ENCODE measurements around the gene AMBRA1.

Gene AMBRA1

DNA sequence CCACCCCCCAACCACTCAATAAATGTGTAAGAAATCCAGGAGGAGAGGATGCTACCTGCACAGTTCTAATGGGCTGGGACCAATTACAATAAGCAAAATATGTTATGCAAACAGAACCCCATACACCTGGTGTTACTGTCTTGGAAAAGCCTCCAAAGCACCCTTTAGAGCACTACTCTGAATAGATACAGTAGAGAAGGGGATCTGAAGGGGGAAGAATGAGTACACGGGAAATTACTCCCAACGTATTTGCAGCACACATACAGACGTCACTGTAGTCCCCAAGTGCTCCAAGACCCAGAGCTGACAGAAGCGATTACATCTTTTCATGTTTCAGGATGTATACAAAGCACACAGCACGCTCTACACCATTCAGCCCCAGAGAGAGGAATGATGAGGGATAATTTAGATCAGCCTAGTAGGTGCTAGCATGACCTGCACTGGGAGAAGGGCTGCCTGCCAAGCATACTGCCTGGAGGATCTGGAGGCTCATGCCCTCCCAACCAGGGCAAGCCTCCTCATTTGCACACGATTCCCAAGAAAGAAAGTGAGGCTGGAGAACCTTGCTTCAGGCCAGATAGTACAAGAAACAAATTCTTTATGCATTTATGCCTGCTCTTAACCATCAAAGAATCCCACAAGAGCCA is 63.8 kb downstream of the AMBRA1 start:
- ATAC-seq: no peak; the same call in 2 of the 3 replicates
- TF ChIP-seq, protein P1, sequence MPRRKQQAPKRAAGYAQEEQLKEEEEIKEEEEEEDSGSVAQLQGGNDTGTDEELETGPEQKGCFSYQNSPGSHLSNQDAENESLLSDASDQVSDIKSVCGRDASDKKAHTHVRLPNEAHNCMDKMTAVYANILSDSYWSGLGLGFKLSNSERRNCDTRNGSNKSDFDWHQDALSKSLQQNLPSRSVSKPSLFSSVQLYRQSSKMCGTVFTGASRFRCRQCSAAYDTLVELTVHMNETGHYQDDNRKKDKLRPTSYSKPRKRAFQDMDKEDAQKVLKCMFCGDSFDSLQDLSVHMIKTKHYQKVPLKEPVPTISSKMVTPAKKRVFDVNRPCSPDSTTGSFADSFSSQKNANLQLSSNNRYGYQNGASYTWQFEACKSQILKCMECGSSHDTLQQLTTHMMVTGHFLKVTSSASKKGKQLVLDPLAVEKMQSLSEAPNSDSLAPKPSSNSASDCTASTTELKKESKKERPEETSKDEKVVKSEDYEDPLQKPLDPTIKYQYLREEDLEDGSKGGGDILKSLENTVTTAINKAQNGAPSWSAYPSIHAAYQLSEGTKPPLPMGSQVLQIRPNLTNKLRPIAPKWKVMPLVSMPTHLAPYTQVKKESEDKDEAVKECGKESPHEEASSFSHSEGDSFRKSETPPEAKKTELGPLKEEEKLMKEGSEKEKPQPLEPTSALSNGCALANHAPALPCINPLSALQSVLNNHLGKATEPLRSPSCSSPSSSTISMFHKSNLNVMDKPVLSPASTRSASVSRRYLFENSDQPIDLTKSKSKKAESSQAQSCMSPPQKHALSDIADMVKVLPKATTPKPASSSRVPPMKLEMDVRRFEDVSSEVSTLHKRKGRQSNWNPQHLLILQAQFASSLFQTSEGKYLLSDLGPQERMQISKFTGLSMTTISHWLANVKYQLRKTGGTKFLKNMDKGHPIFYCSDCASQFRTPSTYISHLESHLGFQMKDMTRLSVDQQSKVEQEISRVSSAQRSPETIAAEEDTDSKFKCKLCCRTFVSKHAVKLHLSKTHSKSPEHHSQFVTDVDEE (CRISPR knock-in tag; IDR thresholded peaks at IDR 0.05): no peak
- TF ChIP-seq ZNF565 (CRISPR knock-in tag; conservative IDR thresholded peaks at IDR 0.05; ENCODE audit: low read depth): no peak
- TF ChIP-seq ZFP30 (CRISPR knock-in tag; IDR thresholded peaks at IDR 0.05): peak; percentile 82

DNA sequence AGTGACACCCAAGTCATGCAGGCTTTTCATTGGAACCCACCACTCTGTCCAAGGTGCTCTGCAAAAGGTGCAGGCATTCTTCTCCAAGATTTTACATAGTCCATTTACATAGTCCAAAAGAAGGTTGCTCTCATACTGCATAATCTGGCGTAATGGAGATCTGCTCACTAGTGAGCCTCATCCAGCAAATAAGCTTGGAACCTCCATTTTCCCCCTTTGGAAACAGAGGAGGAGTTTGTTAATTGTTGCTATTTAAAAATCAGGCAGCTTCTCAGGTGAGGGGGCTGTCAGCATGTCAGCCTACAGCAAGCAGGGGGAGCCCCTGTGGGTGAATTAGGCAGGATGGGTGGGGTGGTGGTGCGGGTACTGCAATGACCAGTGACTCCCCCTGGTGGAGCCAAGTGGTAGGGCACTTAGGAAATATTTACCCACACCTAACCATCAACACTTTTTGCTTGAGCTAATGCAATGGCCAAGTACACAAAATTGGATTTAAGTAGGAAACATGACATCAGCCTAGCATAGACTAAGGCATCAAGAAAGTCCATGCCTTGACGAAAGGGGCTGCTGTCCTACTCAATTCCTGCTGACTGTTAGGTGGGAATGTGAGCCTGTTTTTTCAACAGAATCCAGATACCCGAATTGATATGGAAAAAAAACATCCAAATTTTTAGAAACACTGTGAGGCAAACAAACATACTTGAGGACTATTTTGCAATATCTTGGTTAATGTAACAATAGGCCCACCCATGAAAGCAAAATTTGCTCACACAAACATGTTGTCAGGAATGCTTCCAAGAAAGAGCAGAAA is 64.5 kb downstream of the AMBRA1 start:
- ATAC-seq: peak; percentile 94
- TF ChIP-seq ZC3H10 (CRISPR knock-in tag; IDR thresholded peaks at IDR 0.05) (no peak), ZNF70 (CRISPR knock-in tag; IDR thresholded peaks at IDR 0.05) (no peak), CSDC2 (CRISPR knock-in tag; IDR thresholded peaks at IDR 0.05) (no peak), PPARA (CRISPR knock-in tag; IDR thresholded peaks at IDR 0.05; ENCODE audit: borderline replicate concordance) (no peak), ISL1 (CRISPR knock-in tag; IDR thresholded peaks at IDR 0.05) (no peak)
- TF ChIP-seq, protein P2, sequence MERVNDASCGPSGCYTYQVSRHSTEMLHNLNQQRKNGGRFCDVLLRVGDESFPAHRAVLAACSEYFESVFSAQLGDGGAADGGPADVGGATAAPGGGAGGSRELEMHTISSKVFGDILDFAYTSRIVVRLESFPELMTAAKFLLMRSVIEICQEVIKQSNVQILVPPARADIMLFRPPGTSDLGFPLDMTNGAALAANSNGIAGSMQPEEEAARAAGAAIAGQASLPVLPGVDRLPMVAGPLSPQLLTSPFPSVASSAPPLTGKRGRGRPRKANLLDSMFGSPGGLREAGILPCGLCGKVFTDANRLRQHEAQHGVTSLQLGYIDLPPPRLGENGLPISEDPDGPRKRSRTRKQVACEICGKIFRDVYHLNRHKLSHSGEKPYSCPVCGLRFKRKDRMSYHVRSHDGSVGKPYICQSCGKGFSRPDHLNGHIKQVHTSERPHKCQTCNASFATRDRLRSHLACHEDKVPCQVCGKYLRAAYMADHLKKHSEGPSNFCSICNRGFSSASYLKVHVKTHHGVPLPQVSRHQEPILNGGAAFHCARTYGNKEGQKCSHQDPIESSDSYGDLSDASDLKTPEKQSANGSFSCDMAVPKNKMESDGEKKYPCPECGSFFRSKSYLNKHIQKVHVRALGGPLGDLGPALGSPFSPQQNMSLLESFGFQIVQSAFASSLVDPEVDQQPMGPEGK (CRISPR knock-in tag; IDR thresholded peaks at IDR 0.05; ENCODE audit: borderline replicate concordance): no peak

DNA sequence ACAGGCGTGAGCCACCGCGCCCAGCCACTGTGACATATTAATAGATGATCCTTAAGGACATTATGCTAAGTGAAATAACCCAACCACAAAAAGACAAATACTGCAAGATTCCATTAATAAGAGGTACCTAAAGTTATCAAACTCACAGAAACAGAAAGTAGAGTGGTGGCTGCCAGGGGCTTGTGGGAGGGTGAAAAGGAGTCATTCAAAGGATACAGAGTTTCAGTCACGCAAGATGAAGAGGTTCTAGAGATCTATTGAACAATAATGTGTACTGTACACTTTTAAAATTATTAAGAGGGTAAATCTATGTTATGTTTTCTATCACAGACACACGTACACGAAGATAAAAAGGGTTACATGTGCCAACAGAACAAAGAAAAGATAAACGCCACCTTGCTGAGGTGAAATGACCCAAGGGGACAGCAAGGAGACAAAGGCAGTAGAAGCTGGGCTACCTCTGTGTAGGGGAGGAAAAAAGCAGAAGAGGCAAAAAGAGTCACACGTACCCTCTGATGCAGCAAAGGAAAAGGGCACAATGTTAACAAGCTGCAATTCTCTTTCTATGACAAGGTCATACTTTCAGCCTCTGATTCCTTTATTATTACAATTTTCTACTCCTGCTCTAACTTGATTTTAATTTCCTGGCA is 65.3 kb downstream of the AMBRA1 start:
- TF ChIP-seq RARB (CRISPR knock-in tag; IDR thresholded peaks at IDR 0.05): no peak
- TF ChIP-seq ARNTL (CRISPR knock-in tag; IDR thresholded peaks at IDR 0.05; ENCODE audit: borderline replicate concordance, low read depth): no peak
- no peak for TF ChIP-seq ZNF8 (CRISPR knock-in tag; IDR thresholded peaks at IDR 0.05)
- no peak for TF ChIP-seq ESRRG (CRISPR knock-in tag; IDR thresholded peaks at IDR 0.05)
- TF ChIP-seq BACH2 (CRISPR knock-in tag; IDR thresholded peaks at IDR 0.05; ENCODE audit: borderline replicate concordance): no peak
- TF ChIP-seq, protein P1 (CRISPR knock-in tag; IDR thresholded peaks at IDR 0.05): no peak
- no peak for TF ChIP-seq ZFP30 (CRISPR knock-in tag; IDR thresholded peaks at IDR 0.05)
- TF ChIP-seq CREB5 (CRISPR knock-in tag; IDR thresholded peaks at IDR 0.05; ENCODE audit: low read depth): no peak
- TF ChIP-seq ZNF70 (CRISPR knock-in tag; IDR thresholded peaks at IDR 0.05): no peak
- TF ChIP-seq ISL1 (CRISPR knock-in tag; IDR thresholded peaks at IDR 0.05): no peak
- no peak for TF ChIP-seq OSR1 (CRISPR knock-in tag; IDR thresholded peaks at IDR 0.05)
- no peak for TF ChIP-seq PPARA (CRISPR knock-in tag; IDR thresholded peaks at IDR 0.05; ENCODE audit: borderline replicate concordance)
- no peak for ATAC-seq

Measured in SK-N-SH treated with all-trans-retinoic acid at 6 μM for 48 hours (cell line).